KMS-11 (cell line): ENCODE results near the gene SOCS2.

Experiments used
- H2AFZ ChIP-seq: fragments of 200-600 bp; sonication (generic); 2 replicates; pipeline ENCODE4 v1.6.1; 2016; ENCODE audit warnings: antibody characterized with exemption, mixed run types, low read depth
- H3K27ac ChIP-seq: fragments of 200-600 bp; sonication (generic); 2 replicates; pipeline ENCODE4 v1.6.1; 2016; ENCODE audit warnings: mild to moderate bottlenecking, mixed run types
- H3K27me3 ChIP-seq: fragments of 200-600 bp; sonication (generic); 2 replicates; pipeline ENCODE4 v1.6.1; 2017; ENCODE audit warnings: mild to moderate bottlenecking, low read depth, mixed run types, moderate library complexity; ENCODE audit not compliant: insufficient read depth
- H3K36me3 ChIP-seq: fragments of 200-600 bp; sonication (generic); 2 replicates; pipeline ENCODE4 v1.6.1; 2017; ENCODE audit warnings: mild to moderate bottlenecking, mixed run types; ENCODE audit not compliant: insufficient read depth
- H3K4me1 ChIP-seq: fragments of 200-600 bp; sonication (generic); 2 replicates; pipeline ENCODE4 v1.6.1; 2016; ENCODE audit warnings: mild to moderate bottlenecking, low read depth, mixed run types; ENCODE audit not compliant: poor library complexity, severe bottlenecking
- H3K4me2 ChIP-seq: fragments of 200-600 bp; sonication (generic); 2 replicates; pipeline ENCODE4 v1.7.0; 2016; ENCODE audit warnings: mild to moderate bottlenecking, mixed run types
- H3K4me3 ChIP-seq: fragments of 200-600 bp; sonication (generic); IDR thresholded peaks from 2 replicates; pipeline ENCODE4 v1.6.1; 2017; ENCODE audit warnings: low read depth, low read length, mixed read lengths; ENCODE audit not compliant: insufficient read depth
- H3K79me2 ChIP-seq: fragments of 200-600 bp; sonication (generic); 2 replicates; pipeline ENCODE4 v1.6.1; 2016; ENCODE audit warnings: low read depth, mixed run types; ENCODE audit not compliant: insufficient read depth
- H3K9ac ChIP-seq: fragments of 200-600 bp; sonication (generic); 2 replicates; pipeline ENCODE4 v1.6.1; 2016; ENCODE audit warnings: mild to moderate bottlenecking, mixed run types
- H4K20me1 ChIP-seq: fragments of 200-600 bp; sonication (generic); 2 replicates; pipeline ENCODE4 v1.6.1; 2016; ENCODE audit warnings: mild to moderate bottlenecking, mixed run types; ENCODE audit not compliant: insufficient read depth
- TF ChIP-seq, protein P1 (sequence below): fragments of 200-600 bp; sonication (generic); conservative IDR thresholded peaks from 2 replicates; pipeline ENCODE4 v1.6.1; 2017; ENCODE audit warnings: low read depth, mild to moderate bottlenecking, antibody characterized with exemption, low read length, moderate library complexity, mixed read lengths

The SOCS2 gene

GRCh38 chr12:93585247-93585646 lies 12.8 kb downstream of the SOCS2 start:
- no peak overlapping the region for H3K27ac ChIP-seq
- no peak overlapping the region for H3K4me2 ChIP-seq
- no peaks in the 10 kb centered on the region for H4K20me1 ChIP-seq
- H2AFZ ChIP-seq = no peak overlapping the region
- H3K36me3 ChIP-seq = no peaks in the 10 kb centered on the region
- no peaks in the 10 kb centered on the region for H3K79me2 ChIP-seq
- no peak overlapping the region for H3K4me3 ChIP-seq
- no peaks in the 10 kb centered on the region for H3K4me1 ChIP-seq
- no peak overlapping the region for H3K9ac ChIP-seq
- no peaks in the 10 kb centered on the region for H3K27me3 ChIP-seq
- TF ChIP-seq, protein P1, sequence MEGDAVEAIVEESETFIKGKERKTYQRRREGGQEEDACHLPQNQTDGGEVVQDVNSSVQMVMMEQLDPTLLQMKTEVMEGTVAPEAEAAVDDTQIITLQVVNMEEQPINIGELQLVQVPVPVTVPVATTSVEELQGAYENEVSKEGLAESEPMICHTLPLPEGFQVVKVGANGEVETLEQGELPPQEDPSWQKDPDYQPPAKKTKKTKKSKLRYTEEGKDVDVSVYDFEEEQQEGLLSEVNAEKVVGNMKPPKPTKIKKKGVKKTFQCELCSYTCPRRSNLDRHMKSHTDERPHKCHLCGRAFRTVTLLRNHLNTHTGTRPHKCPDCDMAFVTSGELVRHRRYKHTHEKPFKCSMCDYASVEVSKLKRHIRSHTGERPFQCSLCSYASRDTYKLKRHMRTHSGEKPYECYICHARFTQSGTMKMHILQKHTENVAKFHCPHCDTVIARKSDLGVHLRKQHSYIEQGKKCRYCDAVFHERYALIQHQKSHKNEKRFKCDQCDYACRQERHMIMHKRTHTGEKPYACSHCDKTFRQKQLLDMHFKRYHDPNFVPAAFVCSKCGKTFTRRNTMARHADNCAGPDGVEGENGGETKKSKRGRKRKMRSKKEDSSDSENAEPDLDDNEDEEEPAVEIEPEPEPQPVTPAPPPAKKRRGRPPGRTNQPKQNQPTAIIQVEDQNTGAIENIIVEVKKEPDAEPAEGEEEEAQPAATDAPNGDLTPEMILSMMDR = no peak

- TF ChIP-seq, protein P1 = no peak
- H3K4me1 ChIP-seq = no peaks in the 10 kb centered on the region
- H3K36me3 ChIP-seq = no peaks in the 10 kb centered on the region
- H3K9ac ChIP-seq = no peak overlapping the region
- H3K27ac ChIP-seq = no peak overlapping the region
- H2AFZ ChIP-seq = no peak overlapping the region
- H3K27me3 ChIP-seq = no peaks in the 10 kb centered on the region
- H4K20me1 ChIP-seq = no peaks in the 10 kb centered on the region
- H3K4me2 ChIP-seq = no peak overlapping the region
- no peak overlapping the region for H3K4me3 ChIP-seq
- H3K79me2 ChIP-seq = no peaks in the 10 kb centered on the region
Measured at GRCh38 chr12:93587611-93588010, 15.1 kb downstream of the SOCS2 start.

DNA sequence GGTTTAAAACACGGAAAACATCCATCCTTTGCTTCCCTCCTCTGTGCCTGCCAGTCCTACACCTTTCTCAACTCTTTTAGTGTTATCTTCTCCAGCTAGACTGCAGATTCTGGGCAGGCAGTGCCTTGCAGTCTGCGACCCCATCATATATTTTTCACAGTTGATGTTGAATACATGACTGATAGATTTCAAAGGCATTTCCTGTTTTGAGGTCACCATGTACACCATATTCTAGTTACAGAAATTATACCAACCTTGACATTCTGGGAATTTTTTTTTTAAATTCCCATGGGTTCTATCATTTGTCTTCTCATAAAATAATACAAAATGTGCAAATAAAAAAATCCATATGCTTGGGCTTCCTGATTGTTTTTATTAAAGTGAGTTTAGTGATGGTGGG lies 16.6 kb downstream of the SOCS2 start:
- H3K4me2 ChIP-seq = no peak overlapping the region
- H3K36me3 ChIP-seq = no peaks in the 10 kb centered on the region
- no peak overlapping the region for H2AFZ ChIP-seq
- no peak overlapping the region for H3K9ac ChIP-seq
- no peaks in the 10 kb centered on the region for H4K20me1 ChIP-seq
- no peaks in the 10 kb centered on the region for H3K79me2 ChIP-seq
- H3K4me3 ChIP-seq = no peak overlapping the region
- H3K4me1 ChIP-seq = no peaks in the 10 kb centered on the region
- H3K27ac ChIP-seq = no peak overlapping the region
- TF ChIP-seq, protein P1 = no peak
- no peaks in the 10 kb centered on the region for H3K27me3 ChIP-seq

DNA sequence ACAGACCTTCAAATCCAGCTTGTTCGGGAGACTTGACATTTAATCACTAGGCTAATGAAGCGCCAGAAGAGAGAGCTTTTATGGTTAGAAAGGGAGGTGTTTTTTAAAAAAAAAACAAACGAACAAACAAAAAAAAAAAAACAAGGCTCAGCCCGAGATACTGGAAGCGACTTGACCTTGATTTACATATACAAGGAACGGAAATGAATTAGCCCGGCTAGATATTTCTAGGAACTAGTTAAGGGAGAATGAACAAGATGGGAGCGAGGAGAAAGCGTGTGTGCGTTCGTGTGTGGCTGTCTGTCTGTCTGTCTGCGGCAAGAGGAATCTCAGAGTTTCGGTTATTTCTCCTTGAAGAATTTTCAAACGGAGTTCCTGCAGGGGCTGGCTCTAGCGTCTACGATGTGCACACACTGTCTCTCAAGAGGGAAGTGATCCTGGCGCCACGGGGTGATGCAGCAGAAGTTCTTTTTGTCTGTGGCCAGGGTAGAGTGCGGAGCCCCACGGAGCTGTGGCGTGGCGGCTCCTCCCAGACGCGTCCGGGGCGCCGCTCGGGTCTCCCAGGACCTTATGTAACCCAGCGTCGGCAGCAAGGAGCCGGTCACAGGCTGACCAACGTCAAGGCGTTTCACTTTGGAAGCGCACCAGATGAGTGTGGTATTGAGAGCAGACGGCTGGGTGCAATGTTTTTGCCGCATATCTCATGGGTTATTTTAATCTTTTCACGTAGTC lies 18.8 kb downstream of the SOCS2 start:
- H4K20me1 ChIP-seq = no peaks in the 10 kb centered on the region
- no peak overlapping the region for H3K4me3 ChIP-seq
- peak overlapping the region; percentile 51; the same call in 1 of the 2 replicates for H3K9ac ChIP-seq
- no peaks in the 10 kb centered on the region for H3K36me3 ChIP-seq
- H3K79me2 ChIP-seq = no peaks in the 10 kb centered on the region
- peak overlapping the region; percentile 87 for H2AFZ ChIP-seq
- no peaks in the 10 kb centered on the region for H3K4me1 ChIP-seq
- no peaks in the 10 kb centered on the region for H3K27me3 ChIP-seq
- no peak overlapping the region for H3K27ac ChIP-seq
- peak overlapping the region; percentile 91 for H3K4me2 ChIP-seq
- TF ChIP-seq, protein P1 = no peak
